ENCODE data around the gene RIPPLY2.

DNA sequence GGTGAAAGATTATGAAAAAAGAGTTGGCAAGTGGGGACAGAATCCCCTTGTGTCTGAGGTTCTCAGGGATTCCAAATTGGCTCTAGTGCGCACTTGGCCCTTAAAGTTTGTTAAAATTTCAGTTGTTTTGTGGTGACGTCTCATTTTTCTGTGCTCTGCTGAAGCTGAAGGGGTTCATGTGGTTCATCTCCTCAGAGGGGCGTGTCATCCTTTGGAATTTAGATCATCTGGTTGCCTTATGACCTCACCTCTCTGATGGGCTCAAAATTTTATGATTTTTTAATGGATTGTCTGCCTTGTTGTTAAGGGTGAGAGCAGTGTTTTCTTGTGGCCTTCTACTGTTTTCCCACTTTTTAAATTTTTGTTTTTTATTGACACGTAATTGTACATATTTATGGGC is 26.6 kb downstream of the RIPPLY2 start:
- TF ChIP-seq POLR2A (IDR thresholded peaks at IDR 0.05): no peak
- no peak for TF ChIP-seq EP300 (IDR thresholded peaks at IDR 0.05)
- no peak for TF ChIP-seq CTCF (IDR thresholded peaks at IDR 0.05)

All from upper lobe of left lung (tissue), 4 donors.